Bone marrow (tissue), 2 donors: ENCODE measurements around the gene NEK10.
"Not testable (repeated sequence)": the region's sequence is repeated elsewhere in the genome, so short reads cannot be mapped to it uniquely, and the experiment has no call there.

Experiments
- DNase-seq, 2 donors: peaks; one replicate each; lab custom pipeline; 2025; lab: John Stamatoyannopoulos, UW

NEK10 gene

GRCh38 chr3:27315003-27315402 lies 54.2 kb downstream of the NEK10 start:
- DNase-seq, result no peak

DNA sequence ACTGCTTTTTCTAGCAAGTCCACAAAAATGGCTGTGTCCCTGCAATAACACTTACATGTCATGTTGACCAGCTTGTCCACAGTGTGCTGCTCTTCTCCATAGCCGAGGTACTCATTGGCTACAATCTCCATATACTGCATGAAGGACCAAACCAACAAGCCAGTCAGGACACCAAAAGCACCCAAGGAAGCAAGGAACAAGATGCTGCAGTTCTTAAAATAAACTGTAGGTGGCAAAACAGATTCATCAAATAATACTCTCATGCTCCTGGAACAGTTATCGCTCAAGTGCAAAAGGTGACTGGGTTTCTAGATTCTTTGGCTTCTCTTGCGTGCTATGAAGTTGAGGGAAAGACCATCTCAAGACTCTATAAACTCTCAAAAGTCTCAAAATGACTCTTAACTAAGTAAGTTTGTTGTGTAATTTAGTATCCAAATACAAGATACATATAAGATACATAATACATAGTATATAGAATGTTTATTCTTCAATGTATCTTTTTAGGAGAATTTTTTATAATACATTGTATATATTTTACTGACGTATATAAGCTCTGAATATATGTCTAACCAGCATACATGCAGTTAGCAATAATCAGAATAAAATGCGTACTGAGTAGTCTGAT lies 57.0 kb downstream of the NEK10 start:
- peak in 1 of 2 donors; percentile 52 for DNase-seq

DNA sequence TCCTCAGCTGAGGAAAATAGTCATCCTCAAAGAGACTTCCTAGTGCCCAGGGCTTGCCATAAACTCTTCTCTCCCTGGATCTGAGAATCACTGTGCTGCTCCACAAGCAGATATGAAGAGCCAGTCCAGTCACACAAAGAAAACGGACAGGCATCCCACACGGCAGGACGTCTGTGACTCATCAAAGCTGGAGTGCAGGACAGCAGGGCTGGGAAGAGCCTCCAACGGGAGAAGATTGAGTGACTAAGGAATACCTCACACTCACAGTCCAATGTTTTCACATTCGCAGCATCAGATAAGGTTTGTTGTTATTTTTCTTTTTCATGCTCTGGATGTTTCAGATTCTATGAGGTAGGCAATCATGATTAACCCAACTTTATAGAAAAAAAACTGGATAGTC lies 57.8 kb downstream of the NEK10 start:
- no peak for DNase-seq

- no peak for DNase-seq
Measured at GRCh38 chr3:27310688-27311087, 58.5 kb downstream of the NEK10 start.

- DNase-seq, result no peak
Measured at GRCh38 chr3:27307566-27307965, 61.6 kb downstream of the NEK10 start.

DNA sequence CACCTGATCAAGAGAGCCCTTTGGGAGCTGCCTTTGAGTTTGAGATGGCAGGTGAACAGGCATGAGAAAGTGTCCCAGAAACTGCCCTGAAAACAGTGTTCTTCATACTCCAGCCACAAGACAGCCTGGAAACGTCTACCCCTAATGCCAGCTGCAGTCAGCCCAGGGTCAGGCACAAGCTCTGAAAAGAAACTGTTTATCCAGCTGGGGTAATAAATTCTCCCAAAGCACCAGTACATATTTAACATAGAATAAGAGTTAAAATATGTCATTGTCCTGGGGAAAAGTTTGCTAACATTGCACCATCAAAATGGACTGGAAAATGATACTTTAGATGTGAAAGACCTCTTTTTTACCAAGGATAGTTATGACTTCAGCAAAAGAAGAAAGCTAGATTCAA lies 66.3 kb downstream of the NEK10 start:
- no peak for DNase-seq

DNA sequence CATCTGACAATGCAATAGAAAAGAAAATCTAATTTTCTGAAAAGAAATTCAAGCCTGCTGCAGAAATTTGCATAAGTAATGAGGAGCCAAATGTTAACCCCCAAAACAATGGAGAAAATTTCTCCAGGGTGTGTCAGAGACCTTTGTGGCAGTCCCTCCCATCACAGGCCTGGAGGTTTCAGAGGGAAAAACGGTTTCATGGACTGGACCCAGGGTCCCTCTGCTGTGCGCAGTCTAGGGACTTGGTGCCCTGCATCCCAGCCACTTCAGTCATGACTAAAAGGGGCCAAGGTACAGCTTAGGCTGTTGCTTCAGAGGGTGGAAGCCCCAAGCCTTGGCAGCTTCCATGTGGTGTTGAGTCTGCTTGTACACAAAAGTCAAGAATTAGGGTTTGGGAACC lies 70.2 kb downstream of the NEK10 start:
- DNase-seq, result not testable (repeated sequence)

- DNase-seq, result no peak
Measured at GRCh38 chr3:27293939-27294338, 75.2 kb downstream of the NEK10 start.

GRCh38 chr3:27290760-27291159 lies 78.4 kb downstream of the NEK10 start:
- no peak for DNase-seq

DNA sequence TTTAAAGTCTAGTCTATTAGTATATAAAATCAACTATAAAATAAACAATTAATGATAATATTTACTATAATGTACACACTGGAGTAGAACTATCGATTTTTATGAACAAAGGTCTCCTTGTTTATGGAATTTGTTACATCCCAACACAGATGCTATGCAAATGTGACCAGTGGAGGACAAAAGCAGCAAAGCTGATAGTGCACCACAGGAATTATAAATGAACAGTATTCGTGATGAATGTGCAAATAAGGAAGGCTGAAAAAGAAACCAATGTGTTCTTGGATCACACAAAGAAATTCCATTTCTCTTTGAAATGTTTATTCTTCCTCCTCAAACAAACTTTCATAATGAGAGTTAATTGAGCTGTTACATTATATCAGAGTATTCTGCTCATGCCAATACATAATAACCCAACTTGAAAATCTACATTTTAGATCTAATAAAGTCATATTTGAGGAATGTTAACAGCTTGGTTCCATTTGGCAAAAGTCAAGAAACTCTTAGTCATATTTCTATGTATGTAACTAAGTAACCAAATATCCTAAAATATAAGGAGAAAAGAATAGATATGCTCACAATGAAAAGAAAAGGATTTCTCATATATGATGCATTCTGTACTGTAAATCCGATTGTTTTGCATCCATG lies 79.3 kb downstream of the NEK10 start:
- DNase-seq, result no peak

DNA sequence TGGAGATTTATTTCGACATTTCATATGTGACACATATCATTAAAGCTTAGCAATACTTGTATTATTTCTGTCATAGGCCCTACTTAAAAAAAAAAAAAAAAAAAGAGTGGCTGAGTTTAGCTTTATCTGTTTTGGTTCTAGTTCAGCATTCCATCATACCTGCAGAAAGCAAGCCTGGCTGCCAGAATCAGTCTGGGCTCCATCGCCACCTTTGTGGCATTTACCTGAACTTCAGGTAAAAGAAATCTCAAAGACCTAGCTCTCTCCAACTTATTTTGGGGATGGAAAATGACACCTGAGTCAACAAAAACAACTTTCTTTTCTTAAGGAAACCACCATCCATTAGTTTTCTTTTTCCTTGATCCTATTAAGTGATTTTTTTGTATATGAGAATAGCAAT lies 82.1 kb downstream of the NEK10 start:
- no peak for DNase-seq

DNA sequence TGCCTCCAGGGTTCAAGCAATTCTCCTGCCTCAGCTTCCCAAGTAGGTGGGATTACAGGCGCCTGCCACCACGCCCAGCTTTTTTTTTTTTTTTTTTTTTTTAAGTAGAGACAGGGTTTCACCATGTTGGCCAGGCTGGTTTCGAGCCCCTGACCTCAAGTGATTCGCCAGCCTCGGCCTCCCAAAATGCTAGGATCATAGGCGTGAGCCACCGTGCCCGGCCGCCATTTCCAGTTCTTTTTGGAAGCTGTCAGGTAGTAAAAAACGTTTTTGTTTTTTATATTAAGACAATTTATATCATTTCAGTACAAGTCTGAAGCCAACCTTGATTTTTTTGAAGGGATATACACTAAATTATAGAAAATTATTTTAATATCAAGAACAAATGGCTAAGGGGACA lies 82.7 kb downstream of the NEK10 start:
- DNase-seq, result not testable (repeated sequence)

DNA sequence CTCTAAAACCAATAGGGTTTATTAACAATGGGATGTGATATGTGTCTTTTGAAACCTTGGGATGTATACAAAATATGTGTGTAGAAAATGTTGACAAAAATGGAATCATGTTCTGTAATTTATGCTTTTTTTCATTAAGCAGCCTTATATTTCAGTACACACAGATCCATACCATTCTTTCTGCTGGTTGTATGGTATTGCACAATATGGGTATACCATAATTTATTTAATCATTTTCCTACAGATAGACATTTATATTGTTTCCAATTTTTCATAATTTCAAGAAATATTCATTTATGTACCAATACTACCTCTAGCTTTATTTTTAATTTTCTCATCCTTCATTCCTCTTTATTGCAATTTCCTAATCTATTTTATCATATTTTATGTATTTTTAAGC lies 83.5 kb downstream of the NEK10 start:
- no peak for DNase-seq

- DNase-seq, result no peak
Measured at GRCh38 chr3:27281671-27282150, 87.5 kb downstream of the NEK10 start.

- DNase-seq, result no peak
Measured at GRCh38 chr3:27279123-27279522, 90.1 kb downstream of the NEK10 start.

DNA sequence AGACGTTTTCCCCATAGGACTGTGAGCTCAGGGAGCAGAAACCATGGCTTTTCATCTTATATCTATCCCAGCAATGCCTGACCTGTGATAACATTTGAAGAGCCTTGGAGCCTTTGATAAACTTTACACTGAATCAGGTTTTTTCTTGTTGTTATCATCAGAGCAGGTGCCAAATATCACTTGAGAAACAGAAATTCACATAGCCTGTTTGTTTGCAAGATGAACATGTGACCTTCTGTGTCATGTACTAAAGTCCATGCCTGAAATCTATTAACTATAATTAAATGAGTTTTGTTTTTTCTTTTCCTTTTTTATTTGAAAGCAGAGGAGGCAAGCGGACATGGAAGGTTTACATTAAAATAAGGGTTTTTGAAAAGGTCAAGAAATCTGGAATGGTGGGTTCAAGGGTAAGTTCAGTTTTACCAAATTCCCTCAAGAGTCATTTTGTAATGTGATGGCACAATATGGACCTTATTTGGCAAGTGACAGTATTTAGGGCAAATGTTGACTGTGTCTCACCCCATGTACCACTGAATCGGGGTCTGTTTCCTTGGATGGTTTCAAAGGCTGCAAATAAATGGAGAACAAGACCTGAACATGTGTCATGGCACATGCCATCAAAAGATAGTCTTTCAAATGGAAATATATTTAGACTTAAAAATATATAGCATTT lies 90.7 kb downstream of the NEK10 start:
- DNase-seq, result no peak

- DNase-seq, result no peak
Measured at GRCh38 chr3:27275441-27275990, 93.7 kb downstream of the NEK10 start.

GRCh38 chr3:27271890-27272289 lies 97.3 kb downstream of the NEK10 start:
- DNase-seq, result no peak

- DNase-seq, result no peak
Measured at GRCh38 chr3:27254896-27255295, 114.3 kb downstream of the NEK10 start.

DNA sequence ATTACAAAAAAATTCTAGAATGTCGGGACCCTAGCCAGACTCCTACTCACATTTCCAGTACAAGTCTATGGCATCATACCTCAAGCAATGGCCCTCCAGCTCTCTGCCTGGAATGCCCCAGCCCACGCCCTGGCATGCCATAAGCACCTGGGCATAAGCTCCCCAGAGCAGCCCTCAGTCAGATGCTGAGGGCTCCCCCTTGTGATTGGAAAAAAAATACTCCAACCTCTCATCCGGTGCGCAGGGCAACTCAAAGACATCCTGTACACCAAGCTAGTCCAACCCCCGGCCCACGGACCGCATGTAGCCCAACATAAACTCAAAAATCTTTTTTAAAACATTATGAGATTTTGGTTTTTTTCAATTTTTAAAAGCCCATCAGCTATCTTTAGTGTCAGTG lies 115.4 kb downstream of the NEK10 start:
- no peak for DNase-seq

DNA sequence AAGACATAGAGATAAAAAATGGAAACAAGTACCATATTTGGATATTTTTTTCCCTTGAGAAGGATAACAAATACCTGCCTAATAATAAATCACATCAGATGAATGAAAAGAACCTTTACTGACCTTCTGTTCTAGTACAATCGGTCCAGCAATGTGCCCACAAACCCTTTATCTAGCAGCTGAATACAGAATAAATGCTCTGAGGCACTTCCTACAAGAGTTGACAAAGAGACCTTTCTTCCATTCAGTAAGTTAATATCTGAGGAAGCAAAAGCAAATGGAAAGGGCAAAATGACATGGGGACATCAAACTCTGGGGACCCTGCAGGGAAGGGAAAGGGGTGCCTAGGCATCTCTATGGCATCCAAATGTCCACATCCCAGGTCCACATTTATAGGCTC lies 115.8 kb downstream of the NEK10 start:
- DNase-seq, result no peak

GRCh38 chr3:27252646-27253045 lies 116.5 kb downstream of the NEK10 start:
- DNase-seq, result no peak

GRCh38 chr3:27244374-27244773 lies 124.8 kb downstream of the NEK10 start:
- no peak for DNase-seq
